Breast epithelium (tissue), 4 donors: Measurements from ENCODE around the gene FBXW4. TPM values are rescaled to one million over a fixed set of nuclear protein-coding genes. Genes with fewer than 3 reads are reported as not detected.

ENCODE experiments used
- DNase-seq, 2 donors: peaks; one replicate each; pipeline ENCODE4 v3.0.0-alpha.2; 2019; ENCODE audit warnings: low spot score in 2 of 2
- H3K27ac ChIP-seq, 2 donors: fragments of 200-600 bp; sonication (generic) in 1 of 2; one replicate each; pipeline ENCODE4 v1.5.1; 2016 to 2019; ENCODE audit warnings: mild to moderate bottlenecking in 1 of 2
- H3K27me3 ChIP-seq, 2 donors: fragments of 200-600 bp; sonication (generic) in 1 of 2; one replicate each; pipeline versions ENCODE4 v1.5.1 to v1.6.0; 2017 to 2019; ENCODE audit warnings: control low read depth in 1 of 2, mild to moderate bottlenecking in 1 of 2
- H3K36me3 ChIP-seq: fragments of 200-600 bp; one replicate; pipeline ENCODE4 v1.5.1; 2019
- H3K4me1 ChIP-seq, 2 donors: fragments of 200-600 bp; sonication (generic); one replicate each; pipeline ENCODE4 v1.5.1; 2016 to 2019; ENCODE audit warnings: control low read depth in 1 of 2
- H3K4me3 ChIP-seq, 3 donors: fragments of 200-600 bp; sonication (generic); 1 replicate in 2 of 3; 2 replicates in 1 of 3; pipeline ENCODE4 v1.5.1; 2016 to 2019; ENCODE audit warnings: mild to moderate bottlenecking in 3 of 3, moderate library complexity in 2 of 3
- H3K9me3 ChIP-seq, 2 donors: fragments of 200-600 bp; sonication (generic) in 1 of 2; one replicate each; pipeline ENCODE4 v1.5.1; 2016 to 2019; ENCODE audit warnings: control low read depth in 1 of 2
- CTCF ChIP-seq, 3 donors: fragments of 450-650 bp; IDR thresholded peaks; one replicate each; pipeline ENCODE4 v1.5.1; 2016 to 2017; ENCODE audit warnings: antibody characterized with exemption in 3 of 3, mild to moderate bottlenecking in 3 of 3, moderate library complexity in 3 of 3
- POLR2A ChIP-seq: fragments of 450-650 bp; IDR thresholded peaks from one replicate; pipeline ENCODE4 v1.6.1; 2016; ENCODE audit warnings: antibody characterized with exemption, mild to moderate bottlenecking, moderate library complexity
- POLR2AphosphoS5 ChIP-seq, 3 donors: sonication (generic); formaldehyde crosslinking; IDR thresholded peaks; one replicate each; pipeline ENCODE4 v1.6.1; 2017; ENCODE audit warnings: antibody characterized with exemption in 3 of 3
- intact Hi-C: fragments of 100-400 bp; cut with DNase I; formaldehyde crosslinking; loops from one replicate; pipeline ENCODE4 v1.15.1; 2023; ENCODE audit warnings: low total_unique reads
- total RNA-seq, 3 donors: library from RNA; depleted of rRNA; stranded (reverse); fragments of >200 nt; gene quantifications; one replicate each; pipeline ENCODE4 v1.1.0, GENCODE V29; 2016

The FBXW4 gene
- total RNA-seq, 3 donors from 2014 or later: 68.0 to 95.7 (median 74.7) TPM

GRCh38 chr10:101682172-101682825, 12.7 kb downstream of the FBXW4 start:
- TF ChIP-seq POLR2A (no peak), POLR2AphosphoS5 (IDR thresholded peaks at IDR 0.05) (no peak), CTCF (IDR thresholded peaks at IDR 0.05) (no peak)
- Histone ChIP-seq H3K9me3 (no peaks in the 10 kb centered on the region), H3K4me3 (peak overlapping the region in 2 of 3 donors; percentile 11 to 35), H3K4me1 (no peaks in the 10 kb centered on the region), H3K27ac (peak overlapping the region; percentile 14 to 18), H3K27me3 (no peaks in the 10 kb centered on the region), H3K36me3 (no peaks in the 10 kb centered on the region)
- intact Hi-C loops: no loop called here
- DNase-seq: no peak

- Histone ChIP-seq H3K9me3 (no peaks in the 10 kb centered on the region), H3K36me3 (no peaks in the 10 kb centered on the region), H3K27ac (no peak overlapping the region), H3K27me3 (no peaks in the 10 kb centered on the region), H3K4me3 (no peak overlapping the region), H3K4me1 (peaks cover 0 to 3% of the 10 kb centered on the region in 2 donors)
- no peak for DNase-seq
- TF ChIP-seq CTCF (IDR thresholded peaks at IDR 0.05): no peak
- TF ChIP-seq POLR2AphosphoS5 (IDR thresholded peaks at IDR 0.05): no peak
- no peak for TF ChIP-seq POLR2A
- intact Hi-C loops: no loop called here
These were observed 18.4 kb downstream of the FBXW4 start for GRCh38 chr10:101676565-101676964.

GRCh38 chr10:101675115-101675514, 19.9 kb downstream of the FBXW4 start:
- TF ChIP-seq POLR2AphosphoS5 (IDR thresholded peaks at IDR 0.05) (no peak), CTCF (IDR thresholded peaks at IDR 0.05) (no peak), POLR2A (no peak)
- Histone ChIP-seq H3K4me3 (no peak overlapping the region), H3K36me3 (no peaks in the 10 kb centered on the region), H3K27me3 (no peaks in the 10 kb centered on the region), H3K9me3 (no peaks in the 10 kb centered on the region), H3K27ac (no peak overlapping the region), H3K4me1 (peaks cover 0 to 3% of the 10 kb centered on the region in 2 donors)
- no peak for DNase-seq
- intact Hi-C loops: no loop called here

GRCh38 chr10:101672536-101672935, 22.4 kb downstream of the FBXW4 start:
- Histone ChIP-seq H3K9me3 (no peaks in the 10 kb centered on the region), H3K4me3 (no peak overlapping the region), H3K4me1 (peaks cover 0 to 3% of the 10 kb centered on the region in 2 donors), H3K27ac (no peak overlapping the region), H3K36me3 (no peaks in the 10 kb centered on the region), H3K27me3 (no peaks in the 10 kb centered on the region)
- intact Hi-C loops: no loop called here
- peak in 1 of 2 donors; percentile 47 for DNase-seq
- no peak for TF ChIP-seq CTCF (IDR thresholded peaks at IDR 0.05)
- no peak for TF ChIP-seq POLR2A
- TF ChIP-seq POLR2AphosphoS5 (IDR thresholded peaks at IDR 0.05): no peak

- no peak for TF ChIP-seq POLR2A
- no peak for TF ChIP-seq CTCF (IDR thresholded peaks at IDR 0.05)
- no peak for TF ChIP-seq POLR2AphosphoS5 (IDR thresholded peaks at IDR 0.05)
- Histone ChIP-seq H3K4me1 (peaks cover 0 to 3% of the 10 kb centered on the region in 2 donors), H3K9me3 (no peaks in the 10 kb centered on the region), H3K36me3 (no peaks in the 10 kb centered on the region), H3K4me3 (no peak overlapping the region), H3K27me3 (no peaks in the 10 kb centered on the region), H3K27ac (no peak overlapping the region)
- DNase-seq: no peak
- intact Hi-C loops: no loop called here
These were observed 23.5 kb downstream of the FBXW4 start for GRCh38 chr10:101671453-101671852.
